ENCODE data around the gene SLC9A8.

DNA sequence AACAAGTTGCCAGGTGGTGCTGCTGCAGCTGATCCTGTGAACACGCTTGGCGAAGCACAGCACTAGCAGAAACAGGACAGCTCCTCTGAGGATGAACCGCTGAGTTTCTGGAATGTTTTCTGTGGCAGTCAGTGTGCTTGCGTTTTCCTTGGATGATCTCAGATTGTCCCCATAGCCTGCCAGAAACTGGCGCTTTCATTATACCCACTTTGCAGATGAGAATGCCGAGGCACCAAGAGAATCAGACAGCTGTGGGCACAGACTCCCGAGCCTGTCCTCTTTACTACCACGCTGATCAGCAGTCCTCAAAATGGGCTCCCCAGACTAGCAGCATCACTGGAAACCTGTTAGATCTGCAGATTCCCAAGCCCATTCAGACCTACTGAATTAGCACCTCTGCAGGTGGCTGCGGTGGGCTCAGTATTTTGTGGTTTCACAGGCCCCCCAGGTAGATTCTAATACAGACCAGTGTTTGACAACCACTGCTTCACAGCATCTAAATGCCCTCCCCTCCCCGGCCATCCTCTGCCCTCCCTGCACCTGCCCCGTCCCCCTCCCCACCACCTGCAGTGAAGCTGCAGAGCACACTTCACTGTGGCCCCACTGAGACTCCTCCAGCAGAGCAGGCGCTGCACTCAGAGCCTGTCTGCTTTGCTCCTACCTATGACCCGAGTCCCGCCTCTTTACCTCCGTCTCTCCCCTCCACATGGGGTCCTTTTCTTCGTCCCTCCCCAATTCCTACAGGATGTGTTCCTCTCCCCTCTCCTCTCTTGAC, 73.1 kb downstream of the SLC9A8 start:
- TF ChIP-seq, protein P1, sequence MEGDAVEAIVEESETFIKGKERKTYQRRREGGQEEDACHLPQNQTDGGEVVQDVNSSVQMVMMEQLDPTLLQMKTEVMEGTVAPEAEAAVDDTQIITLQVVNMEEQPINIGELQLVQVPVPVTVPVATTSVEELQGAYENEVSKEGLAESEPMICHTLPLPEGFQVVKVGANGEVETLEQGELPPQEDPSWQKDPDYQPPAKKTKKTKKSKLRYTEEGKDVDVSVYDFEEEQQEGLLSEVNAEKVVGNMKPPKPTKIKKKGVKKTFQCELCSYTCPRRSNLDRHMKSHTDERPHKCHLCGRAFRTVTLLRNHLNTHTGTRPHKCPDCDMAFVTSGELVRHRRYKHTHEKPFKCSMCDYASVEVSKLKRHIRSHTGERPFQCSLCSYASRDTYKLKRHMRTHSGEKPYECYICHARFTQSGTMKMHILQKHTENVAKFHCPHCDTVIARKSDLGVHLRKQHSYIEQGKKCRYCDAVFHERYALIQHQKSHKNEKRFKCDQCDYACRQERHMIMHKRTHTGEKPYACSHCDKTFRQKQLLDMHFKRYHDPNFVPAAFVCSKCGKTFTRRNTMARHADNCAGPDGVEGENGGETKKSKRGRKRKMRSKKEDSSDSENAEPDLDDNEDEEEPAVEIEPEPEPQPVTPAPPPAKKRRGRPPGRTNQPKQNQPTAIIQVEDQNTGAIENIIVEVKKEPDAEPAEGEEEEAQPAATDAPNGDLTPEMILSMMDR (IDR thresholded peaks at IDR 0.05) = no peak
- TF ChIP-seq EZH2phosphoT487 (IDR thresholded peaks at IDR 0.05) = no peak
